ENCODE measurements around the gene TOGARAM2.

GRCh38 chr2:28981620-28982376 is 700 bp downstream of the TOGARAM2 start:
- TF ChIP-seq ZNF274 (IDR thresholded peaks at IDR 0.05; ENCODE audit: low read depth, low read length) (no peak), YY1 (IDR thresholded peaks at IDR 0.05; ENCODE audit: insufficient read depth, insufficient read length) (no peak), SUZ12 (IDR thresholded peaks at IDR 0.05; ENCODE audit: extremely low read depth, insufficient read depth, insufficient read length) (no peak)
